Measurements from ENCODE around the gene CRYBG1. TPM values are rescaled to one million over a fixed set of nuclear protein-coding genes. Genes with fewer than 3 reads are reported as not detected.

The CRYBG1 gene
- total and polyA plus RNA-seq, 8 donors: 2.3 to 9.2 (median 4.3) TPM

GRCh38 chr6:106530502-106530901 is 170.0 kb downstream of the CRYBG1 start:
- peaks cover 0 to 3% (median 3%) of the 10 kb centered on the region in 3 donors for H3K4me1 ChIP-seq
- 92 to 95% methylated on average over 1 of the region's 1 CpG for WGBS, 2 donors
- intact Hi-C loops (cut with DNase I): no loop called here

GRCh38 chr6:106533054-106533453 is 172.5 kb downstream of the CRYBG1 start:
- Histone ChIP-seq H3K4me1 (no peaks in the 10 kb centered on the region), H3K9me3 (no peaks in the 10 kb centered on the region), H3K27me3 (no peaks in the 10 kb centered on the region), H3K27ac (no peak overlapping the region), H3K4me3 (no peak overlapping the region), H3K36me3 (no peaks in the 10 kb centered on the region)
- ATAC-seq: no peak
- WGBS, 2 donors: 65 to 80% methylated on average over 5 of the region's 5 CpGs
- no peak for FAIRE-seq
- TF ChIP-seq CTCF (IDR thresholded peaks at IDR 0.05): no peak
- DNase-seq: no peak
- intact Hi-C loops (cut with DNase I): no loop called here

More at GRCh38 chr6:106530502-106530901, 170.0 kb downstream of the CRYBG1 start:
- no peak for TF ChIP-seq CTCF (IDR thresholded peaks at IDR 0.05)
- Histone ChIP-seq H3K4me3 (no peak overlapping the region), H3K36me3 (no peaks in the 10 kb centered on the region), H3K27me3 (no peaks in the 10 kb centered on the region), H3K27ac (no peak overlapping the region), H3K9me3 (no peaks in the 10 kb centered on the region)
- ATAC-seq (no peak), DNase-seq (no peak), FAIRE-seq (no peak)

- ATAC-seq (no peak), FAIRE-seq (no peak), DNase-seq (no peak)
- Histone ChIP-seq H3K4me3 (no peak overlapping the region), H3K4me1 (no peaks in the 10 kb centered on the region), H3K9me3 (no peaks in the 10 kb centered on the region), H3K36me3 (no peaks in the 10 kb centered on the region), H3K27me3 (no peaks in the 10 kb centered on the region), H3K27ac (no peak overlapping the region)
- intact Hi-C loops (cut with DNase I): no loop called here
- TF ChIP-seq CTCF (IDR thresholded peaks at IDR 0.05): no peak
- WGBS, 2 donors: 64 to 82% methylated on average over 1 of the region's 1 CpG
These were observed 173.5 kb downstream of the CRYBG1 start for GRCh38 chr6:106534004-106534403.

GRCh38 chr6:106534564-106534982 is 174.1 kb downstream of the CRYBG1 start:
- WGBS, 2 donors: 66 to 83% methylated on average over 2 of the region's 2 CpGs
- Histone ChIP-seq H3K4me3 (no peak overlapping the region), H3K36me3 (no peaks in the 10 kb centered on the region), H3K27me3 (no peaks in the 10 kb centered on the region), H3K9me3 (no peaks in the 10 kb centered on the region), H3K4me1 (no peaks in the 10 kb centered on the region), H3K27ac (no peak overlapping the region)
- intact Hi-C loops (cut with DNase I): no loop called here
- DNase-seq (no peak), ATAC-seq (no peak), FAIRE-seq (no peak)
- TF ChIP-seq CTCF (IDR thresholded peaks at IDR 0.05): no peak

GRCh38 chr6:106535012-106535411 is 174.5 kb downstream of the CRYBG1 start:
- ATAC-seq (no peak), FAIRE-seq (no peak), DNase-seq (no peak)
- H3K4me1 ChIP-seq: no peaks in the 10 kb centered on the region
- no peaks in the 10 kb centered on the region for H3K27me3 ChIP-seq
- WGBS, 2 donors: 81 to 94% methylated on average over 2 of the region's 2 CpGs
- no peak overlapping the region for H3K4me3 ChIP-seq
- no peaks in the 10 kb centered on the region for H3K36me3 ChIP-seq
- intact Hi-C loops (cut with DNase I): no loop called here
- no peak for TF ChIP-seq CTCF (IDR thresholded peaks at IDR 0.05)
- no peaks in the 10 kb centered on the region for H3K9me3 ChIP-seq
- H3K27ac ChIP-seq: no peak overlapping the region

All from pancreas (tissue), 10 donors.